ENCODE measurements around the gene GRXCR2.

DNA sequence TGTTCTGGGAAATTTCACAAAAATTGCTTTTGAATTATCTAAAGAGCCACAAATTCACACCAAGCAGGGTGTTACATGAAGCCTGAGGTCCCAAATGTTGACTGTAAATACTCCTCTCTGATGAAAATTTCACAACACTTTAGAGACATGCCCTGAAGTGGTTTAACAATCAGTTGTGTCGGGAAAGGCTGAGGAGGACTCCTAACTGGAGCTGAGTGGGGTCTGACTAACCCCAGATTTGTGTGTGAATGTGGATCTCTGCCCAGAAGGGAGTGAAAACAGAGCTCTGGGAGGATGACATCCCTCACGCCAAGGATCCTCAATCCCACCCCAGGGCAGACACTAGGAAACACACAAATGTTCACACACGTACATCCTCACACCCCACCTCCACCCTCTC, 31.1 kb upstream of the GRXCR2 start:
- TF ChIP-seq GATA2 (IDR thresholded peaks at IDR 0.05; ENCODE audit: low read depth, low read length) (no peak), GATA3 (IDR thresholded peaks at IDR 0.05; ENCODE audit: low read depth, low read length) (no peak)
